Measurements from ENCODE around the gene DYNC1I1.

DNA sequence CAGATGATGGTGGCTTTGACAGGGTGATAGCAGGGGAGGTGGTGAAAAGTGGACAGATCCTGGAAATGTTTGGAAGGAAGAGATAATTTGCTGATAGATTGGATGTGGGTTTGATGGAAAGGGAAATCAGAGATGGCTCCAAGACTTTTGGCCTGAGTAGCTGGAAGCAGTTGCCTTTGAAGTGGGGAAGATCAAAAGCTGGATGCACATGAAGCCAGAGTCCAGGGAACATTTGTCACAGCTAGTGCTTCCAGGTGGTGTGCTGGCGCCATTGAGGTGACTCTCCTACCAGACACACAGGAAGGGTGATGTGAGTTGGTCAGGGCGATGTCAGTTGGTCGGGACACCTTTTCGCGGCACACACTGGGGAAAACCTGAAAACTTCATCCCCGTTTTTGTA, 15.9 kb downstream of the DYNC1I1 start:
- TF ChIP-seq, protein P1, sequence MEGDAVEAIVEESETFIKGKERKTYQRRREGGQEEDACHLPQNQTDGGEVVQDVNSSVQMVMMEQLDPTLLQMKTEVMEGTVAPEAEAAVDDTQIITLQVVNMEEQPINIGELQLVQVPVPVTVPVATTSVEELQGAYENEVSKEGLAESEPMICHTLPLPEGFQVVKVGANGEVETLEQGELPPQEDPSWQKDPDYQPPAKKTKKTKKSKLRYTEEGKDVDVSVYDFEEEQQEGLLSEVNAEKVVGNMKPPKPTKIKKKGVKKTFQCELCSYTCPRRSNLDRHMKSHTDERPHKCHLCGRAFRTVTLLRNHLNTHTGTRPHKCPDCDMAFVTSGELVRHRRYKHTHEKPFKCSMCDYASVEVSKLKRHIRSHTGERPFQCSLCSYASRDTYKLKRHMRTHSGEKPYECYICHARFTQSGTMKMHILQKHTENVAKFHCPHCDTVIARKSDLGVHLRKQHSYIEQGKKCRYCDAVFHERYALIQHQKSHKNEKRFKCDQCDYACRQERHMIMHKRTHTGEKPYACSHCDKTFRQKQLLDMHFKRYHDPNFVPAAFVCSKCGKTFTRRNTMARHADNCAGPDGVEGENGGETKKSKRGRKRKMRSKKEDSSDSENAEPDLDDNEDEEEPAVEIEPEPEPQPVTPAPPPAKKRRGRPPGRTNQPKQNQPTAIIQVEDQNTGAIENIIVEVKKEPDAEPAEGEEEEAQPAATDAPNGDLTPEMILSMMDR (conservative IDR thresholded peaks at IDR 0.05; ENCODE audit: low read depth in 2 of 2): no peak
- TF ChIP-seq EZH2 (IDR thresholded peaks at IDR 0.05; ENCODE audit: low read depth, unreplicated experiment) (no peak), JUNB (IDR thresholded peaks at IDR 0.05; ENCODE audit: unreplicated experiment) (no peak), POLR2AphosphoS5 (IDR thresholded peaks at IDR 0.05; ENCODE audit: low read depth) (no peak), EZH2phosphoT487 (IDR thresholded peaks at IDR 0.05; ENCODE audit: unreplicated experiment) (no peak), CREB1 (CRISPR knock-in tag; IDR thresholded peaks at IDR 0.05; ENCODE audit: low read depth) (no peak), NANOG (IDR thresholded peaks at IDR 0.05; ENCODE audit: borderline replicate concordance) (no peak)
- TF ChIP-seq, protein P2, sequence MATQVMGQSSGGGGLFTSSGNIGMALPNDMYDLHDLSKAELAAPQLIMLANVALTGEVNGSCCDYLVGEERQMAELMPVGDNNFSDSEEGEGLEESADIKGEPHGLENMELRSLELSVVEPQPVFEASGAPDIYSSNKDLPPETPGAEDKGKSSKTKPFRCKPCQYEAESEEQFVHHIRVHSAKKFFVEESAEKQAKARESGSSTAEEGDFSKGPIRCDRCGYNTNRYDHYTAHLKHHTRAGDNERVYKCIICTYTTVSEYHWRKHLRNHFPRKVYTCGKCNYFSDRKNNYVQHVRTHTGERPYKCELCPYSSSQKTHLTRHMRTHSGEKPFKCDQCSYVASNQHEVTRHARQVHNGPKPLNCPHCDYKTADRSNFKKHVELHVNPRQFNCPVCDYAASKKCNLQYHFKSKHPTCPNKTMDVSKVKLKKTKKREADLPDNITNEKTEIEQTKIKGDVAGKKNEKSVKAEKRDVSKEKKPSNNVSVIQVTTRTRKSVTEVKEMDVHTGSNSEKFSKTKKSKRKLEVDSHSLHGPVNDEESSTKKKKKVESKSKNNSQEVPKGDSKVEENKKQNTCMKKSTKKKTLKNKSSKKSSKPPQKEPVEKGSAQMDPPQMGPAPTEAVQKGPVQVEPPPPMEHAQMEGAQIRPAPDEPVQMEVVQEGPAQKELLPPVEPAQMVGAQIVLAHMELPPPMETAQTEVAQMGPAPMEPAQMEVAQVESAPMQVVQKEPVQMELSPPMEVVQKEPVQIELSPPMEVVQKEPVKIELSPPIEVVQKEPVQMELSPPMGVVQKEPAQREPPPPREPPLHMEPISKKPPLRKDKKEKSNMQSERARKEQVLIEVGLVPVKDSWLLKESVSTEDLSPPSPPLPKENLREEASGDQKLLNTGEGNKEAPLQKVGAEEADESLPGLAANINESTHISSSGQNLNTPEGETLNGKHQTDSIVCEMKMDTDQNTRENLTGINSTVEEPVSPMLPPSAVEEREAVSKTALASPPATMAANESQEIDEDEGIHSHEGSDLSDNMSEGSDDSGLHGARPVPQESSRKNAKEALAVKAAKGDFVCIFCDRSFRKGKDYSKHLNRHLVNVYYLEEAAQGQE (IDR thresholded peaks at IDR 0.05; ENCODE audit: unreplicated experiment): no peak
- TF ChIP-seq, protein P3, sequence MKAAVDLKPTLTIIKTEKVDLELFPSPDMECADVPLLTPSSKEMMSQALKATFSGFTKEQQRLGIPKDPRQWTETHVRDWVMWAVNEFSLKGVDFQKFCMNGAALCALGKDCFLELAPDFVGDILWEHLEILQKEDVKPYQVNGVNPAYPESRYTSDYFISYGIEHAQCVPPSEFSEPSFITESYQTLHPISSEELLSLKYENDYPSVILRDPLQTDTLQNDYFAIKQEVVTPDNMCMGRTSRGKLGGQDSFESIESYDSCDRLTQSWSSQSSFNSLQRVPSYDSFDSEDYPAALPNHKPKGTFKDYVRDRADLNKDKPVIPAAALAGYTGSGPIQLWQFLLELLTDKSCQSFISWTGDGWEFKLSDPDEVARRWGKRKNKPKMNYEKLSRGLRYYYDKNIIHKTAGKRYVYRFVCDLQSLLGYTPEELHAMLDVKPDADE (IDR thresholded peaks at IDR 0.05): no peak

All from GM23338 (cell line).